Measurements from ENCODE around the gene HSPA12B.

The HSPA12B gene

GRCh38 chr20:3767427-3768341 is 35.2 kb downstream of the HSPA12B start, which contains the start of gene ADISSP:
Gene ADISSP, minus strand, starts transcription at chr20:3767753. Its CDS starts 7,653 bp downstream, at chr20:3760100.
- peak; percentile 24 for TF ChIP-seq CTCF (conservative IDR thresholded peaks at IDR 0.05; ENCODE audit: low read depth, low read length)
- DNase-seq (ENCODE audit: low read depth): peak; percentile 96
- peak within 1 kb of the TSS; percentile 78 for H3K4me3 ChIP-seq (ENCODE audit: low read length)

- peak; percentile 65 for TF ChIP-seq CTCF (conservative IDR thresholded peaks at IDR 0.05; ENCODE audit: low read depth, low read length)
- H3K4me3 ChIP-seq (ENCODE audit: low read length): peak overlapping the region; percentile 78
- peak; percentile 69 for DNase-seq (ENCODE audit: low read depth)
These were observed 36.1 kb downstream of the HSPA12B start for GRCh38 chr20:3768342-3769130.

- DNase-seq (ENCODE audit: low read depth): no peak
- H3K4me3 ChIP-seq (ENCODE audit: low read length): no peak overlapping the region
- TF ChIP-seq CTCF (conservative IDR thresholded peaks at IDR 0.05; ENCODE audit: low read depth, low read length): no peak
These were observed 39.1 kb downstream of the HSPA12B start for GRCh38 chr20:3771552-3772058.

GRCh38 chr20:3775457-3776108 is 43.1 kb downstream of the HSPA12B start:
- H3K4me3 ChIP-seq (ENCODE audit: low read length): no peak overlapping the region
- no peak for TF ChIP-seq CTCF (conservative IDR thresholded peaks at IDR 0.05; ENCODE audit: low read depth, low read length)
- no peak for DNase-seq (ENCODE audit: low read depth)

- no peak for DNase-seq (ENCODE audit: low read depth)
- peak overlapping the region; percentile 51 for H3K4me3 ChIP-seq (ENCODE audit: low read length)
- TF ChIP-seq CTCF (conservative IDR thresholded peaks at IDR 0.05; ENCODE audit: low read depth, low read length): no peak
These were observed 44.9 kb downstream of the HSPA12B start for GRCh38 chr20:3777381-3777715.

GRCh38 chr20:3777716-3778629 is 45.5 kb downstream of the HSPA12B start:
- DNase-seq (ENCODE audit: low read depth): no peak
- TF ChIP-seq CTCF (conservative IDR thresholded peaks at IDR 0.05; ENCODE audit: low read depth, low read length): peak; percentile 11
- peak overlapping the region; percentile 51 for H3K4me3 ChIP-seq (ENCODE audit: low read length)

Data from retinal pigment epithelial cell (primary cell).